Central memory CD4-positive, alpha-beta T cell (primary cell): Measurements from ENCODE around the gene DNAH2.
"Not testable (repeated sequence)": the region's sequence is repeated elsewhere in the genome, so short reads cannot be mapped to it uniquely, and the experiment has no call there.

ENCODE experiments used
- DNase-seq: peaks from one replicate; pipeline ENCODE4 v3.0.0; 2022

The DNAH2 gene

DNA sequence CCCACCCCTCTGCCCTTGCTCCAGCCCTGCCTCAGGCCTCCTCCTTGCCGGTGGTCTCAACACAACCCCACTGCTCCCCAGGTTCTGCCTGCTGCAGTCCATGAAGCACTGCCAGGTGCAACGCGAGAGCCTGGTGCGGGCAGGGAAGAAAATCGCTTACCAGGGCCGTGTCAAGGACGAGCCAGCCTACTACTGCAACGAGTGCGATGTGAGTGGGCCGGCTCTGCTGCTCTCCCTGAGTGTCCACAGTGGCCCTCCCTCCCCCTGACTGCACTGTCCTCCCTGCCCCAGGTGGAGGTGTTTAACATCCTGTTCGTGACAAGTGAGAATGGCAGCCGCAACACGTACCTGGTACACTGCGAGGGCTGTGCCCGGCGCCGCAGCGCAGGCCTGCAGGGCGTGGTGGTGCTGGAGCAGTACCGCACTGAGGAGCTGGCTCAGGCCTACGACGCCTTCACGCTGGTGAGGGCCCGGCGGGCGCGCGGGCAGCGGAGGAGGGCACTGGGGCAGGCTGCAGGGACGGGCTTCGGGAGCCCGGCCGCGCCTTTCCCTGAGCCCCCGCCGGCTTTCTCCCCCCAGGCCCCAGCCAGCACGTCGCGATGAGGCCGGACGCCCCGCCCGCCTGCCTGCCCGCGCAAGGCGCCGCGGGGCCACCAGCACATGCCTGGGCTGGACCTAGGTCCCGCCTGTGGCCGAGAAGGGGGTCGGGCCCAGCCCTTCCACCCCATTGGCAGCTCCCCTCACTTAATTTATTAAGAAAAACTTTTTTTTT is 135.6 kb downstream of the DNAH2 start:
- no peak for DNase-seq

GRCh38 chr17:7853691-7854038 is 136.1 kb downstream of the DNAH2 start:
- DNase-seq, result no peak

DNA sequence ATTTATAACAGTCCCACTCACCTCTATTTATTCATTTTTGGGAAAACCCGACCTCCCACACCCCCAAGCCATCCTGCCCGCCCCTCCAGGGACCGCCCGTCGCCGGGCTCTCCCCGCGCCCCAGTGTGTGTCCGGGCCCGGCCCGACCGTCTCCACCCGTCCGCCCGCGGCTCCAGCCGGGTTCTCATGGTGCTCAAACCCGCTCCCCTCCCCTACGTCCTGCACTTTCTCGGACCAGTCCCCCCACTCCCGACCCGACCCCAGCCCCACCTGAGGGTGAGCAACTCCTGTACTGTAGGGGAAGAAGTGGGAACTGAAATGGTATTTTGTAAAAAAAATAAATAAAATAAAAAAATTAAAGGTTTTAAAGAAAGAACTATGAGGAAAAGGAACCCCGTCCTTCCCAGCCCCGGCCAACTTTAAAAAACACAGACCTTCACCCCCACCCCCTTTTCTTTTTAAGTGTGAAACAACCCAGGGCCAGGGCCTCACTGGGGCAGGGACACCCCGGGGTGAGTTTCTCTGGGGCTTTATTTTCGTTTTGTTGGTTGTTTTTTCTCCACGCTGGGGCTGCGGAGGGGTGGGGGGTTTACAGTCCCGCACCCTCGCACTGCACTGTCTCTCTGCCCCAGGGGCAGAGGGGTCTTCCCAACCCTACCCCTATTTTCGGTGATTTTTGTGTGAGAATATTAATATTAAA is 136.7 kb downstream of the DNAH2 start:
- DNase-seq, result no peak

- DNase-seq, result no peak
Measured at GRCh38 chr17:7854851-7855659, 137.5 kb downstream of the DNAH2 start, which contains the start of gene TMEM88. TSS of gene TMEM88 (plus strand) at chr17:7855066. CDS start at chr17:7855075, 9 bp downstream.

DNA sequence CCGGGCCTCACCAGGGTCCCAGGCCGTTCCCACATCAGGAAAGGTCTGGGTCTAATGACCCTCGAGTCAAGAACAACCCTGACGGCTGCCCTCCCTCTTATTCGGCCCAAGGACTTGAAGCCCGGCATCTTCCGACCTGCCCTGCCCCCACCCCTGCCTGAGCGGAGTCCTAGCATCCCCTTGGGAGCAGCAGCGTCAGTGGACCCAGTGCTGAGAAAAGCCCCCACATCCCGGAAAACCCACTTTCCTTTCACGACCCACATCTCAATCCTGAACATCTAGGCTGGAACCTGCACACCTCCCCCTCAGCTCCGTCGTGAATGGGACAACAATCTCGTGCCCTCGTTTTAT is 138.1 kb downstream of the DNAH2 start:
- DNase-seq, result no peak

GRCh38 chr17:7856011-7856810 is 138.7 kb downstream of the DNAH2 start:
- DNase-seq, result no peak

DNA sequence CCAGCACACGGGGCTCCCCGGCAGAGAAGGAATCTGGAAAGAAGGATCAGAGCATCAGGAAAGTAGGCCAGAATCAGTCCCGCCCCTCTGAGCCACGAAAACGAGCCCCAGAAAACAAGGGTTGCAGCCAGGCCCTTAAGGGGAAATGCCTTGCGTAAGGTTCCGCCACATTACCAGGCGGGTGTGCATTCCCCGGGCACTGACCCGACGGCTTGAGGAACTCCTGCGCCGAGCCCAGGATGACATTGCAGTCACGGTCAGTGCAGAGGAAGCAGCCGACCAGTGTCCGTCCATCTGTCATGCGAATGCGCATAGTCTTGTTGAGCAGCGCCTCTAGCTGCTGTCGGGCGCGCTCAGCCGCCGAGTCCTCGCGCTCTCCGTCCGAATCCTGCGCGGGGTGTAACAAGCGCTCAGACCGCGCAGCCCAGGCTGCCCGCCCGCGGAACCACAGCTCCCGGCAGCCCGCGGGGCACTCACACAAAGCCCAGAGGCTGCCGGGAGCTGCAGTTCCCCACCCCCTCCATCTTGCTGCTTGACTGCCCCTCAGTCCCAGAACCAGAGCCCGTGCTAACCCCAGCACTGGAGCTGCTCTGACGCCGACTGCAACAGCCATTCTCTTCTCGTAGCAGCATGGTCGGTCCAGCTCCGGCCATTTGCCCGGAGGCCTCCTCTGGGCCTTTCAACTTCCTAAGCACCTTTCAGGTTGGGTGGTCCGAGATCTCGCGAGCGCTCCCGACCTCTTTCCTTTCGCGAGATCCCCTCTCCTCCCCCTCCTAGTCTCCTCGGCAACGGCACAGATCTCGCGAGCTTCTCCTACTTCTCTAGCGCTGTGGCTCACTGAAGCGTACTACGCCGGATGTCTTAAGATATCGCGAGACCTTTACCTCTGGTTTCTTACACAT is 139.5 kb downstream of the DNAH2 start, which contains the start of gene NAA38:
NAA38 (minus strand) TSS at position 749 of the 902 bp plus-strand sequence; CDS start at position 653, 96 bp downstream.
- DNase-seq, result peak; percentile 97

GRCh38 chr17:7857713-7858521 is 140.4 kb downstream of the DNAH2 start, which contains the start of gene CYB5D1:
TSS of gene CYB5D1 (plus strand) at chr17:7858003. CDS start at chr17:7858135, 132 bp downstream.
- DNase-seq, result peak; percentile 93

DNA sequence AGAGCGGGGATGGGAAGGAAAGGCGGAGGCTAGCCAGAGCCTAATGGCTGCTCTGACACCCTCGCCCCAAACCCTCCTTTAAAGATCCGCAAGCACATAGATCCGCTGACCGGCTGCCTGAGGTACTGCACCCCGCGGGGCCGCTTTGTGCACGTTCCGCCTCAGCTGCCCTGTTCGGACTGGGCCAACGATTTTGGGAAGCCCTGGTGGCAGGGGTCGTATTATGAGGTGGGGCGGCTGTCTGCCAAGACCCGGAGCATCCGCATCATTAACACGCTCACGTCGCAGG is 140.9 kb downstream of the DNAH2 start:
- no peak for DNase-seq

GRCh38 chr17:7859028-7859427 is 141.5 kb downstream of the DNAH2 start:
- no peak for DNase-seq

- DNase-seq, result no peak
Measured at GRCh38 chr17:7862692-7863437, 145.3 kb downstream of the DNAH2 start.

DNA sequence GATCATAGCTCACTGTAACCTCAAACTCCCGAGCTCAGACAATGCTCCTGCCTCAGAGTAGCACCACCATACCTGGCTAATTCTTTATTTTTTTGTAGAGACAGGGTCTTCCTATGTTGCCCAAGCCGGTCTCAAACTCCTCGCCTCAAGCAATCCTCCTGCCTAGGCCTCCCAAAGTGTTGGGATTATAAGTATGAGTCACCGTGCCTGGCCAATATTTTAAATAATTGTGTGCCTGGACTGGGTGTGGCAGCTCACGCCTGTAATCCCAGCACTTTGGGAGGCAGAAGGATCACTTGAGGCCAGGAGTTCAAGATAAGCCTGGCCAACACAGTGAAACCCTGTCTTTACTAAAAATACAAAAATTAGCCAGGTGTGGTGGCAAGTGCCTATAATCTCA is 146.8 kb downstream of the DNAH2 start:
- DNase-seq, result not testable (repeated sequence)

GRCh38 chr17:7864995-7865650 is 147.6 kb downstream of the DNAH2 start:
- DNase-seq, result no peak

DNA sequence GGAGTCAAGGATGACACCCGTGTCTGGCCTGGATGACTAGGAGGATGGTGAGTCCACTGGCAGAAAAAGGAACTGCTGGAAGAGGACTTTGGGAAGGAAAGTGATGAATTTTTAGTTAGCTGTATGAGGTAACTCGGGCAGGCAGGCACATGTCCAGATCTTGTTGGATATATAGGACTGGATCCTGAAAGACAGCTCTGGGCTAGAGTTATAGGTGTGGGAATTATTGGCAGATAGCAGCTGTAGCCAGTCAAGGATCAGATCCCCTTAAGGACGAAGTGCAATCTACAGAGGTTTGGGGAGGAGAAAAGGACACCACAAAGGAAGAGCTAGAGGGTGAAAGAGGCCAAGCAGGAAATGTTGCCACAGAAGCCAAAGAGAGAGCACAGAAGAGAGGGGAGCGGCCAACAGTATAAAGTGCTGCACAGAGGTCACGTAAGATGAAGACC is 150.4 kb downstream of the DNAH2 start:
- DNase-seq, result no peak

DNA sequence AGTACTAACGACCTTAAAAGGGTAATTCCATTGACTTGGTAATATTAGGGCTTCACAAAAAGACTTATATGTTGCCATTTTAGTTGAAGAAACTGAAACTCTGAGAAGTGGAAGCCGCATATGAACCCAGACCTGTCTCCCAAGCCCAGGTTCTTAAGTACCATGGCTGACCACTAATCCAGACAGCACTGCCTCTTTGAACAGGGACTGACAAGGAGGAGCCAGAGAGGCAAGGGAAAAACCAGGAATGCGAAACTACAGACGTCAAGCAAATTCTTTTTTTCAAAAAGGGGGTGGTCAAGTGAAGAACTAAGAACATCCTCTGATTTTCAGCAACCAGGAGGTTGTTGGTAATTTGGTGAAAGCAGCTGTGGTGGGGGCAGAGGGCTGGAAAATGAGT is 155.5 kb downstream of the DNAH2 start:
- DNase-seq, result no peak

GRCh38 chr17:7875804-7876370 is 158.3 kb downstream of the DNAH2 start:
- DNase-seq, result no peak

GRCh38 chr17:7878234-7878633 is 160.7 kb downstream of the DNAH2 start:
- no peak for DNase-seq

GRCh38 chr17:7880076-7880868 is 162.7 kb downstream of the DNAH2 start:
- no peak for DNase-seq
